ENCODE data around the gene KLHL9.

DNA sequence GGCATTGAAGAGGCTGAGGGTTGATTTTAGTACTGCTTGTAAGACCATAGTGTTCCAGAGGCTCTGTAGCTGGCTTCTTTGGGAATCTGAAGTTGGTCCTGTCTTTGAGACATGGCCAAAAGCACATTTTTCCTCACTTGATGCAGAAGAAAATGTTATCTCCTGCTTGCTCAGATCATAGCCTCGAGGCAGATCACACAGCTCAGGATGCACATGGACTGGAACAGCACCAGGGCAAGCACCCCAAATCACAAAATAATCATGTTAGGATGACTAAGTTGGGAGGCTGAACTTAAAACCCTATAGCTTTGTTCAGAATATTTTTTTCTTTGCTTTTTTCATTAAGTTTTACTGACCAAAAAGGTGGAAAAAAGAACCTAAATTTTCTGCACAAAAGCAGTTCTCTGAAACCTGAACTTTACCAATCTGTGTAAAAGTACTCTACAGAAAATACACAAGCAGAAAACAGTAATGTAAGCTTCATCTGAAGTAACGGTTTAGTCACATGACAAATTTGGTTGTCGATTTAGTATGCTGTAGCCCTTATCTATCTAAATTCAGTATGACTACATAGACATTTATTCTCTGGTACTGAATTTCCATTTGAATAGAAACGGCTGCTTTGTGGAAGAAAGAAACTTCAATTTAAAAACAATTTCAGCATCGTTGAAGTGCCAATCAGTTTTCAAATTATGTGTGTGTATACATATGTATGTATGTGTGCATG, 3.4 kb downstream of the KLHL9 start:
- TF ChIP-seq, protein P1, sequence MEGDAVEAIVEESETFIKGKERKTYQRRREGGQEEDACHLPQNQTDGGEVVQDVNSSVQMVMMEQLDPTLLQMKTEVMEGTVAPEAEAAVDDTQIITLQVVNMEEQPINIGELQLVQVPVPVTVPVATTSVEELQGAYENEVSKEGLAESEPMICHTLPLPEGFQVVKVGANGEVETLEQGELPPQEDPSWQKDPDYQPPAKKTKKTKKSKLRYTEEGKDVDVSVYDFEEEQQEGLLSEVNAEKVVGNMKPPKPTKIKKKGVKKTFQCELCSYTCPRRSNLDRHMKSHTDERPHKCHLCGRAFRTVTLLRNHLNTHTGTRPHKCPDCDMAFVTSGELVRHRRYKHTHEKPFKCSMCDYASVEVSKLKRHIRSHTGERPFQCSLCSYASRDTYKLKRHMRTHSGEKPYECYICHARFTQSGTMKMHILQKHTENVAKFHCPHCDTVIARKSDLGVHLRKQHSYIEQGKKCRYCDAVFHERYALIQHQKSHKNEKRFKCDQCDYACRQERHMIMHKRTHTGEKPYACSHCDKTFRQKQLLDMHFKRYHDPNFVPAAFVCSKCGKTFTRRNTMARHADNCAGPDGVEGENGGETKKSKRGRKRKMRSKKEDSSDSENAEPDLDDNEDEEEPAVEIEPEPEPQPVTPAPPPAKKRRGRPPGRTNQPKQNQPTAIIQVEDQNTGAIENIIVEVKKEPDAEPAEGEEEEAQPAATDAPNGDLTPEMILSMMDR (IDR thresholded peaks at IDR 0.05) = no peak
- no peak for TF ChIP-seq POLR2A (IDR thresholded peaks at IDR 0.05)
